Measurements from ENCODE around the gene GIMD1. TPM values are rescaled to one million over a fixed set of nuclear protein-coding genes. Genes with fewer than 3 reads are reported as not detected.

The GIMD1 gene
- total RNA-seq, 1 donor from 2014 or later = not detected

DNA sequence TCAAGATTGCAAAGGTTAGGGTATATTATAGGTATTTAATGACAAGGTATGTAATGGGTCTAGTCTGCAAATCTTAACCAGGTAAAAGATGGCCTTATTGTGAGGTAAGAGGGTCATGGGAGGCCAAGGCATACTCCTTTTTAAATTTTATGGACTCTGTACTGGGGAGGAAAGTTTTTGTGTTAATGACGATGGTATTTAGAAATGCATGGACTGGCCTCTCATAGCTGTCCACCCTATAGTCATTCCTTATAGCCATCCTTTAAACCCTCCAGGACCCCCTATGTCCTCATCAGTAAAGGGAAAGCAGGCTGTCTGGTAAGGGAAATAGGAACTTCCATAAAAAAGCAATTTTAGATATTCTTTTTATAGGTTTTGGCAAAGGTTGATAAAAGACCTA is 50.8 kb downstream of the GIMD1 start:
- no peak for TF ChIP-seq EZH2 (IDR thresholded peaks at IDR 0.05; ENCODE audit: insufficient read depth, low read length)
- TF ChIP-seq, protein P1, sequence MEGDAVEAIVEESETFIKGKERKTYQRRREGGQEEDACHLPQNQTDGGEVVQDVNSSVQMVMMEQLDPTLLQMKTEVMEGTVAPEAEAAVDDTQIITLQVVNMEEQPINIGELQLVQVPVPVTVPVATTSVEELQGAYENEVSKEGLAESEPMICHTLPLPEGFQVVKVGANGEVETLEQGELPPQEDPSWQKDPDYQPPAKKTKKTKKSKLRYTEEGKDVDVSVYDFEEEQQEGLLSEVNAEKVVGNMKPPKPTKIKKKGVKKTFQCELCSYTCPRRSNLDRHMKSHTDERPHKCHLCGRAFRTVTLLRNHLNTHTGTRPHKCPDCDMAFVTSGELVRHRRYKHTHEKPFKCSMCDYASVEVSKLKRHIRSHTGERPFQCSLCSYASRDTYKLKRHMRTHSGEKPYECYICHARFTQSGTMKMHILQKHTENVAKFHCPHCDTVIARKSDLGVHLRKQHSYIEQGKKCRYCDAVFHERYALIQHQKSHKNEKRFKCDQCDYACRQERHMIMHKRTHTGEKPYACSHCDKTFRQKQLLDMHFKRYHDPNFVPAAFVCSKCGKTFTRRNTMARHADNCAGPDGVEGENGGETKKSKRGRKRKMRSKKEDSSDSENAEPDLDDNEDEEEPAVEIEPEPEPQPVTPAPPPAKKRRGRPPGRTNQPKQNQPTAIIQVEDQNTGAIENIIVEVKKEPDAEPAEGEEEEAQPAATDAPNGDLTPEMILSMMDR (IDR thresholded peaks at IDR 0.05; ENCODE audit: insufficient read depth, low read depth, low read length) = no peak
- peaks cover 4% of the 10 kb centered on the region for H4K20me1 ChIP-seq (ENCODE audit: insufficient read depth, low read length)
- H3K4me1 ChIP-seq (ENCODE audit: insufficient read depth, low read length) = peaks cover 20% of the 10 kb centered on the region
- peak overlapping the region; percentile 93 for H3K4me2 ChIP-seq (ENCODE audit: low read length)
- H3K4me3 ChIP-seq (ENCODE audit: insufficient read depth, low read depth, low read length) = peak overlapping the region; percentile 92
- peaks cover 2% of the 10 kb centered on the region for H3K36me3 Mint-ChIP-seq (ENCODE audit: low read depth, unreplicated experiment)
- H3K9me3 ChIP-seq (ENCODE audit: insufficient read depth, low read depth, low read length) = no peaks in the 10 kb centered on the region
- H3K27me3 Mint-ChIP-seq (ENCODE audit: low read depth, unreplicated experiment) = no peaks in the 10 kb centered on the region
- DNase-seq (ENCODE audit: low read depth) (no peak), FAIRE-seq (no peak)
- no peak overlapping the region for H2AFZ ChIP-seq (ENCODE audit: low read depth, low read length)
- peak overlapping the region; percentile 99 for H3K27ac ChIP-seq (ENCODE audit: low read depth, low read length)
- no peaks in the 10 kb centered on the region for H3K36me3 ChIP-seq (ENCODE audit: insufficient read depth, low read length)
- peak overlapping the region; percentile 97 for H3K9ac ChIP-seq (ENCODE audit: low read length)
- H3K79me2 ChIP-seq (ENCODE audit: insufficient read depth, low read length) = peaks cover 87% of the 10 kb centered on the region
- H3K4me3 Mint-ChIP-seq (ENCODE audit: unreplicated experiment) = no peak overlapping the region
- H3K9me3 Mint-ChIP-seq (ENCODE audit: unreplicated experiment) = no peaks in the 10 kb centered on the region
- H3K4me1 Mint-ChIP-seq (ENCODE audit: low read depth, unreplicated experiment) = peaks cover 15% of the 10 kb centered on the region
- H3K27me3 ChIP-seq (ENCODE audit: insufficient read depth, low read length) = no peaks in the 10 kb centered on the region
- H3K27ac Mint-ChIP-seq (ENCODE audit: unreplicated experiment) = no peak overlapping the region

DNA sequence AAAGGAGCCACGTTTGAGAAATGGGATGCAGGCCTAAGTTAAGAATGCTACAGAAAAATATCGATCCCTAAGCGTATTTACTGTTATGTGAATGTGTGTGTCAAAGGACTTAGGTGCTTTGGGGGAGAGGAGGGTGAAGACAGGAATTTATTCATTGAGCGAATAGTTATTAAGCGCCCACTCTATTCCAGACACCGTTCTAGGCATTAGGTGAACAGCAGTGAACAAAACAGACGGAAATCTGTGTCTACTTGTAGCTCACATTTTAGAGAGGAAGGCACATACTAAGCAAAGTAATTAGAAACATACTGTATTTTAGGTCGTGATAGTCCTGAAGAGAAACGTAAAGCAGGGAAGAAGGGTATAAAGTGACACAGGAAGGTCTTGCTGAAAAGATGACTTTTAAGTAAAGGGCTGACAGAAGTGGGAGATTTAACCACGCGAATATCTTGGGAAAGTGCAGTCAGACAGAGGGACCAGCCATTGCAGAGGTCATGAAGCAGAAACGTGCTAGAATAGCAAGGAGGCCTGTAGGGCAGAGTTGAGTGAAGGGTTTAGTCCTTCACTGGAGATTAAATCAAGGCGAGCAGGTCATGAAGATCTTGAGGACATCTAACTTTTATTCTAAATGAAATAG is 51.7 kb downstream of the GIMD1 start:
- H3K79me2 ChIP-seq (ENCODE audit: insufficient read depth, low read length) = peaks cover 80% of the 10 kb centered on the region
- FAIRE-seq = no peak

More for the DNA sequence above, 51.7 kb downstream of the GIMD1 start:
- no peak overlapping the region for H3K4me3 Mint-ChIP-seq (ENCODE audit: unreplicated experiment)
- Histone ChIP-seq H3K4me1 (ENCODE audit: insufficient read depth, low read length) (peaks cover 25% of the 10 kb centered on the region), H3K27me3 (ENCODE audit: insufficient read depth, low read length) (no peaks in the 10 kb centered on the region), H3K4me3 (ENCODE audit: insufficient read depth, low read depth, low read length) (peak overlapping the region; percentile 92), H3K36me3 (ENCODE audit: insufficient read depth, low read length) (no peaks in the 10 kb centered on the region), H3K27ac (ENCODE audit: low read depth, low read length) (peak overlapping the region; percentile 99), H2AFZ (ENCODE audit: low read depth, low read length) (peak overlapping the region; percentile 72), H3K4me2 (ENCODE audit: low read length) (peak overlapping the region; percentile 93), H3K9me3 (ENCODE audit: insufficient read depth, low read depth, low read length) (no peaks in the 10 kb centered on the region), H3K9ac (ENCODE audit: low read length) (peak overlapping the region; percentile 97), H4K20me1 (ENCODE audit: insufficient read depth, low read length) (no peaks in the 10 kb centered on the region)
- H3K4me1 Mint-ChIP-seq (ENCODE audit: low read depth, unreplicated experiment) = peaks cover 20% of the 10 kb centered on the region
- no peaks in the 10 kb centered on the region for H3K9me3 Mint-ChIP-seq (ENCODE audit: unreplicated experiment)
- H3K36me3 Mint-ChIP-seq (ENCODE audit: low read depth, unreplicated experiment) = peaks cover 2% of the 10 kb centered on the region
- no peaks in the 10 kb centered on the region for H3K27me3 Mint-ChIP-seq (ENCODE audit: low read depth, unreplicated experiment)
- no peak overlapping the region for H3K27ac Mint-ChIP-seq (ENCODE audit: unreplicated experiment)
- no peak for DNase-seq (ENCODE audit: low read depth)
- TF ChIP-seq, protein P1 (IDR thresholded peaks at IDR 0.05; ENCODE audit: insufficient read depth, low read depth, low read length) = no peak
- no peak for TF ChIP-seq EZH2 (IDR thresholded peaks at IDR 0.05; ENCODE audit: insufficient read depth, low read length)
